HG03175 (cell line): ENCODE results near the gene CSTF2T.
"Not testable (repeated sequence)": the region's sequence is repeated elsewhere in the genome, so short reads cannot be mapped to it uniquely, and the experiment has no call there.

ENCODE experiments used
- ATAC-seq: cut with Tn5 transposase; IDR thresholded peaks from one replicate; pipeline ENCODE4 v1.9.1; 2021; ENCODE audit warnings: mild to moderate bottlenecking, moderate library complexity; ENCODE audit not compliant: unreplicated experiment

CSTF2T gene

GRCh38 chr10:51698473-51699063 lies 827 bp downstream of the CSTF2T start:
- no peak for ATAC-seq

- ATAC-seq: no peak
Measured at GRCh38 chr10:51696251-51696650, 3.1 kb downstream of the CSTF2T start.

- ATAC-seq: no peak
Measured at GRCh38 chr10:51694086-51694768, 5.2 kb downstream of the CSTF2T start.

GRCh38 chr10:51691135-51691534 lies 8.3 kb downstream of the CSTF2T start:
- ATAC-seq: no peak

- ATAC-seq: no peak
Measured at GRCh38 chr10:51689536-51689935, 9.9 kb downstream of the CSTF2T start.

GRCh38 chr10:51688826-51689225 lies 10.6 kb downstream of the CSTF2T start:
- not testable (repeated sequence) for ATAC-seq

- ATAC-seq: no peak
Measured at GRCh38 chr10:51687296-51687695, 12.1 kb downstream of the CSTF2T start.

GRCh38 chr10:51685768-51686167 lies 13.6 kb downstream of the CSTF2T start:
- no peak for ATAC-seq

GRCh38 chr10:51683031-51683691 lies 16.2 kb downstream of the CSTF2T start:
- no peak for ATAC-seq

- no peak for ATAC-seq
Measured at GRCh38 chr10:51679841-51680240, 19.6 kb downstream of the CSTF2T start.

GRCh38 chr10:51675088-51675487 lies 24.3 kb downstream of the CSTF2T start:
- no peak for ATAC-seq

- ATAC-seq: no peak
Measured at GRCh38 chr10:51672039-51672535, 27.3 kb downstream of the CSTF2T start.

- ATAC-seq: no peak
Measured at GRCh38 chr10:51669041-51669440, 30.4 kb downstream of the CSTF2T start.

GRCh38 chr10:51668336-51668689 lies 31.1 kb downstream of the CSTF2T start:
- no peak for ATAC-seq

GRCh38 chr10:51667678-51668335 lies 31.6 kb downstream of the CSTF2T start:
- no peak for ATAC-seq

GRCh38 chr10:51666456-51666855 lies 32.9 kb downstream of the CSTF2T start:
- ATAC-seq: no peak

GRCh38 chr10:51663086-51663485 lies 36.3 kb downstream of the CSTF2T start:
- ATAC-seq: no peak

GRCh38 chr10:51659344-51659743 lies 40.1 kb downstream of the CSTF2T start:
- no peak for ATAC-seq

GRCh38 chr10:51658000-51658399 lies 41.4 kb downstream of the CSTF2T start:
- no peak for ATAC-seq

- ATAC-seq: no peak
Measured at GRCh38 chr10:51656503-51656902, 42.9 kb downstream of the CSTF2T start.

- ATAC-seq: no peak
Measured at GRCh38 chr10:51654918-51655317, 44.5 kb downstream of the CSTF2T start.

- ATAC-seq: no peak
Measured at GRCh38 chr10:51653025-51653424, 46.4 kb downstream of the CSTF2T start.
